Fibroblast of lung (primary cell): Measurements from ENCODE around the gene KCNK7.

Experiments used
- CTCF ChIP-seq, 2 donors: IDR thresholded peaks in 1 of 2; conservative IDR thresholded peaks in 1 of 2; 1 replicate in 1 of 2; 2 replicates in 1 of 2; pipeline ENCODE4 v1.5.1; 2011 to 2012; ENCODE audit warnings: low read length in 2 of 2, control low read depth in 1 of 2, inconsistent platforms in 1 of 2, low read depth in 1 of 2, mild to moderate bottlenecking in 1 of 2
- EZH2 ChIP-seq: IDR thresholded peaks from 2 replicates; pipeline ENCODE4 v1.5.1; 2012; ENCODE audit warnings: low read length, control low read depth, mild to moderate bottlenecking; ENCODE audit errors: missing control alignments

DNA sequence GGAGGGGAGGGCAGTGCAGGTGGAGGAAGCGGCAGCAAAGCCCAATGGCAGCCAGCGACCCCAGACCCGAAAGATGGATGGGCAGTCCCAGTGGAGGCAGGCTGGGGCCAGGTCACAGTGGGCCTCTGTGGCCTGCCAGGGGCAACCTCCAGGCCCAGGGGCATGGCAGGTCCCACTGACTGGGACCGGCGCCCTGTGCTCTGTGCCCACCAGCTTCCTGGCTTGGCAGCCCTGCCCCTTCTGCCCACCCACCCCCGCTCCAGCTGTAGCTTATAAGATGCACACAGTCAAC lies 4.3 kb upstream of the KCNK7 start:
- no peak for TF ChIP-seq CTCF (conservative IDR thresholded peaks at IDR 0.05 in 1 of 2, IDR thresholded peaks at IDR 0.05 in 1 of 2; ENCODE audit: low read depth in 1 of 2, low read length in 2 of 2)
- no peak for TF ChIP-seq EZH2
